ENCODE measurements around the gene ADAP1. TPM values are rescaled to one million over a fixed set of nuclear protein-coding genes. Genes with fewer than 3 reads are reported as not detected.

The ADAP1 gene
- total RNA-seq, 1 experiment from 2014 or later, result 34.0 TPM

DNA sequence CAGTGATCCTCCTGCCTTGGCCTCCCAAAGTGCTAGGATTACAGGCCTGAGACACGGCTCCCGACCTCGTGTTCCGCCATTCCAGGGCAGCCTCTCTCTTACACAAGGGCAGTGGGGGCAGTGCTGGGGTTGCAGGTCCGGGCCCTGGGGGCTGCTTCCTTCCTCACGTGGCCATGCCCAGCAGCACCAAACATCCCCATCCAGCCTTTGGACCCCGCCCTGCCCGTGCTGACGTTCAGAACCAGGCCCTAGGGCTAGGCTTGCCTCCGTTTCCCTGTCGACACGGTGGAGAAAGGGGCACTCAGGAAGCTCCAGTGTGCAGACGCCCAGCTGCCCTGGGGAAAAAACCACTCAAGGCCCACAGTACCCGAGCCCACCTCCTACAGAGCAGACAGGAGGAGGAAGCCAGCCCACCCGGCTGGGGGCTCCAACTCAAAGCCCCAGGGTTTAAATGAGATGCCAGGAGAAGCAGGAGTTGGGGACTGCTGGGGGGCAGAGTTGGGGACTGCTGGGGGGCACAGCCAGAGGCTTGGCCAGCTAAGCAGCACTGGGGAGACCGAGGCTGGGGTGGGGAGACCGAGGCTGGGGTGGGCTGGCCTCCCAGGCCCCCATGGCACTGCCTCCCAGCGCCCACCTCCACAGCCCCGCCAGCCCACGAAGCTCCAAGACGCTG, 35.9 kb downstream of the ADAP1 start:
- intact Hi-C loops (cut with micrococcal nuclease), result no loop called here
- H4K20me1 ChIP-seq (ENCODE audit: insufficient read depth), result no peaks in the 10 kb centered on the region
- H3K9me2 ChIP-seq (ENCODE audit: insufficient read depth), result no peaks in the 10 kb centered on the region
- H3K9ac ChIP-seq (ENCODE audit: low read length), result no peak overlapping the region
- H3K36me3 ChIP-seq (ENCODE audit: control insufficient read depth in 1 of 2, insufficient read depth in 2 of 2, low read length in 2 of 2), result no peaks in the 10 kb centered on the region
- no peak for DNase-seq (ENCODE audit: low read depth, low spot score)
- no peaks in the 10 kb centered on the region for H3K79me2 ChIP-seq (ENCODE audit: insufficient read depth, low read length)
- H3K4me3 ChIP-seq (replicated peaks in 1 of 2; ENCODE audit: low read depth in 1 of 2, low read length in 2 of 2), result no peak overlapping the region
- no peaks in the 10 kb centered on the region for H3K9me3 ChIP-seq (ENCODE audit: control insufficient read depth in 1 of 2, insufficient read depth in 1 of 2, low read depth in 1 of 2, low read length in 2 of 2)
- CTCF ChIA-PET, result interaction anchor here (0.6 kb wide), 1 partner anchor 12 kb away, joined by 3 read pairs; no protein-coding TSS in a partner anchor
- BruUV-seq (replicated peaks), result no TSS peak
- H3K27me3 ChIP-seq (ENCODE audit: insufficient read depth, low read length), result no peaks in the 10 kb centered on the region
- RAD21 ChIA-PET (ENCODE audit: low non-redundant PET in 1 of 2, low total read pairs in 2 of 2, uncharacterized antibody in 2 of 2, unreplicated experiment in 2 of 2), result no interaction called here
- H2AFZ ChIP-seq (ENCODE audit: low read depth, low read length, poor library complexity, severe bottlenecking), result no peak overlapping the region
- ATAC-seq, result no peak
- POLR2A ChIA-PET, result no interaction called here
- H3K4me1 ChIP-seq (ENCODE audit: control insufficient read depth in 1 of 2, insufficient read depth in 2 of 2, low read length in 2 of 2), result peaks cover 4 to 8% of the 10 kb centered on the region in 2 experiments; a peak in 3 of 4 replicates
- H3K27ac ChIP-seq (ENCODE audit: low read depth, low read length), result no peak overlapping the region
- TF ChIP-seq SIN3A (IDR thresholded peaks at IDR 0.05; ENCODE audit: low read depth) (no peak), EZH2 (IDR thresholded peaks at IDR 0.05) (no peak), ZNF274 (IDR thresholded peaks at IDR 0.05; ENCODE audit: low read depth, low read length) (no peak), CEBPB (IDR thresholded peaks at IDR 0.05; ENCODE audit: low read depth) (no peak), FOSL1 (IDR thresholded peaks at IDR 0.05; ENCODE audit: low read depth) (no peak), YY1 (IDR thresholded peaks at IDR 0.05; ENCODE audit: extremely low read depth, insufficient replicate concordance, low read depth, low read length) (no peak), CBX3 (IDR thresholded peaks at IDR 0.05; ENCODE audit: low read depth) (no peak), SP1 (IDR thresholded peaks at IDR 0.05; ENCODE audit: low read depth) (no peak), JUND (IDR thresholded peaks at IDR 0.05) (no peak), ELF1 (IDR thresholded peaks at IDR 0.05; ENCODE audit: borderline replicate concordance, low read depth) (no peak)
- TF ChIP-seq, protein P1, sequence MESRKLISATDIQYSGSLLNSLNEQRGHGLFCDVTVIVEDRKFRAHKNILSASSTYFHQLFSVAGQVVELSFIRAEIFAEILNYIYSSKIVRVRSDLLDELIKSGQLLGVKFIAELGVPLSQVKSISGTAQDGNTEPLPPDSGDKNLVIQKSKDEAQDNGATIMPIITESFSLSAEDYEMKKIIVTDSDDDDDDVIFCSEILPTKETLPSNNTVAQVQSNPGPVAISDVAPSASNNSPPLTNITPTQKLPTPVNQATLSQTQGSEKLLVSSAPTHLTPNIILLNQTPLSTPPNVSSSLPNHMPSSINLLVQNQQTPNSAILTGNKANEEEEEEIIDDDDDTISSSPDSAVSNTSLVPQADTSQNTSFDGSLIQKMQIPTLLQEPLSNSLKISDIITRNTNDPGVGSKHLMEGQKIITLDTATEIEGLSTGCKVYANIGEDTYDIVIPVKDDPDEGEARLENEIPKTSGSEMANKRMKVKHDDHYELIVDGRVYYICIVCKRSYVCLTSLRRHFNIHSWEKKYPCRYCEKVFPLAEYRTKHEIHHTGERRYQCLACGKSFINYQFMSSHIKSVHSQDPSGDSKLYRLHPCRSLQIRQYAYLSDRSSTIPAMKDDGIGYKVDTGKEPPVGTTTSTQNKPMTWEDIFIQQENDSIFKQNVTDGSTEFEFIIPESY (IDR thresholded peaks at IDR 0.05; ENCODE audit: extremely low read depth, insufficient replicate concordance, low read length), result no peak
- TF ChIP-seq, protein P2, sequence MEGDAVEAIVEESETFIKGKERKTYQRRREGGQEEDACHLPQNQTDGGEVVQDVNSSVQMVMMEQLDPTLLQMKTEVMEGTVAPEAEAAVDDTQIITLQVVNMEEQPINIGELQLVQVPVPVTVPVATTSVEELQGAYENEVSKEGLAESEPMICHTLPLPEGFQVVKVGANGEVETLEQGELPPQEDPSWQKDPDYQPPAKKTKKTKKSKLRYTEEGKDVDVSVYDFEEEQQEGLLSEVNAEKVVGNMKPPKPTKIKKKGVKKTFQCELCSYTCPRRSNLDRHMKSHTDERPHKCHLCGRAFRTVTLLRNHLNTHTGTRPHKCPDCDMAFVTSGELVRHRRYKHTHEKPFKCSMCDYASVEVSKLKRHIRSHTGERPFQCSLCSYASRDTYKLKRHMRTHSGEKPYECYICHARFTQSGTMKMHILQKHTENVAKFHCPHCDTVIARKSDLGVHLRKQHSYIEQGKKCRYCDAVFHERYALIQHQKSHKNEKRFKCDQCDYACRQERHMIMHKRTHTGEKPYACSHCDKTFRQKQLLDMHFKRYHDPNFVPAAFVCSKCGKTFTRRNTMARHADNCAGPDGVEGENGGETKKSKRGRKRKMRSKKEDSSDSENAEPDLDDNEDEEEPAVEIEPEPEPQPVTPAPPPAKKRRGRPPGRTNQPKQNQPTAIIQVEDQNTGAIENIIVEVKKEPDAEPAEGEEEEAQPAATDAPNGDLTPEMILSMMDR (IDR thresholded peaks at IDR 0.05 in 2 of 3, conservative IDR thresholded peaks at IDR 0.05 in 1 of 3; ENCODE audit: borderline replicate concordance in 1 of 3, insufficient read depth in 1 of 3, low read depth in 2 of 3, low read length in 2 of 3), result no peak
- TF ChIP-seq, protein P3, sequence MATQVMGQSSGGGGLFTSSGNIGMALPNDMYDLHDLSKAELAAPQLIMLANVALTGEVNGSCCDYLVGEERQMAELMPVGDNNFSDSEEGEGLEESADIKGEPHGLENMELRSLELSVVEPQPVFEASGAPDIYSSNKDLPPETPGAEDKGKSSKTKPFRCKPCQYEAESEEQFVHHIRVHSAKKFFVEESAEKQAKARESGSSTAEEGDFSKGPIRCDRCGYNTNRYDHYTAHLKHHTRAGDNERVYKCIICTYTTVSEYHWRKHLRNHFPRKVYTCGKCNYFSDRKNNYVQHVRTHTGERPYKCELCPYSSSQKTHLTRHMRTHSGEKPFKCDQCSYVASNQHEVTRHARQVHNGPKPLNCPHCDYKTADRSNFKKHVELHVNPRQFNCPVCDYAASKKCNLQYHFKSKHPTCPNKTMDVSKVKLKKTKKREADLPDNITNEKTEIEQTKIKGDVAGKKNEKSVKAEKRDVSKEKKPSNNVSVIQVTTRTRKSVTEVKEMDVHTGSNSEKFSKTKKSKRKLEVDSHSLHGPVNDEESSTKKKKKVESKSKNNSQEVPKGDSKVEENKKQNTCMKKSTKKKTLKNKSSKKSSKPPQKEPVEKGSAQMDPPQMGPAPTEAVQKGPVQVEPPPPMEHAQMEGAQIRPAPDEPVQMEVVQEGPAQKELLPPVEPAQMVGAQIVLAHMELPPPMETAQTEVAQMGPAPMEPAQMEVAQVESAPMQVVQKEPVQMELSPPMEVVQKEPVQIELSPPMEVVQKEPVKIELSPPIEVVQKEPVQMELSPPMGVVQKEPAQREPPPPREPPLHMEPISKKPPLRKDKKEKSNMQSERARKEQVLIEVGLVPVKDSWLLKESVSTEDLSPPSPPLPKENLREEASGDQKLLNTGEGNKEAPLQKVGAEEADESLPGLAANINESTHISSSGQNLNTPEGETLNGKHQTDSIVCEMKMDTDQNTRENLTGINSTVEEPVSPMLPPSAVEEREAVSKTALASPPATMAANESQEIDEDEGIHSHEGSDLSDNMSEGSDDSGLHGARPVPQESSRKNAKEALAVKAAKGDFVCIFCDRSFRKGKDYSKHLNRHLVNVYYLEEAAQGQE (IDR thresholded peaks at IDR 0.05; ENCODE audit: low read depth), result no peak
- no peak overlapping the region for H3K4me2 ChIP-seq (ENCODE audit: low read length)
